GM18502 (cell line): ENCODE data around the gene RPLP1.
"Not testable (repeated sequence)": the region's sequence is repeated elsewhere in the genome, so short reads cannot be mapped to it uniquely, and the experiment has no call there.

Source experiments
- ATAC-seq: cut with Tn5 transposase; IDR thresholded peaks from one replicate; pipeline ENCODE4 v1.9.1; 2021; ENCODE audit warnings: mild to moderate bottlenecking; ENCODE audit not compliant: unreplicated experiment, poor library complexity

Gene RPLP1

GRCh38 chr15:69435985-69436384 is 16.6 kb upstream of the RPLP1 start:
- ATAC-seq: no peak

GRCh38 chr15:69436951-69437350 is 15.7 kb upstream of the RPLP1 start:
- ATAC-seq: no peak

- ATAC-seq: no peak
Measured at GRCh38 chr15:69439623-69440022, 13.0 kb upstream of the RPLP1 start.

- ATAC-seq: peak; percentile 43
Measured at GRCh38 chr15:69443032-69443611, 9.5 kb upstream of the RPLP1 start.

- no peak for ATAC-seq
Measured at GRCh38 chr15:69444686-69445085, 7.9 kb upstream of the RPLP1 start.

GRCh38 chr15:69446953-69447352 is 5.7 kb upstream of the RPLP1 start:
- no peak for ATAC-seq

GRCh38 chr15:69450221-69450620 is 2.4 kb upstream of the RPLP1 start:
- ATAC-seq: not testable (repeated sequence)

GRCh38 chr15:69450968-69451695 is 1.5 kb upstream of the RPLP1 start:
- ATAC-seq: no peak

- peak; percentile 35 for ATAC-seq
Measured at GRCh38 chr15:69451951-69452691, 497 bp upstream of the RPLP1 start.

- no peak for ATAC-seq
Measured at GRCh38 chr15:69454953-69455352, 2.3 kb downstream of the RPLP1 start.

GRCh38 chr15:69456208-69457166 is 3.9 kb downstream of the RPLP1 start:
- ATAC-seq: no peak

GRCh38 chr15:69457304-69458280 is 5.0 kb downstream of the RPLP1 start:
- no peak for ATAC-seq

GRCh38 chr15:69459066-69459465 is 6.4 kb downstream of the RPLP1 start:
- no peak for ATAC-seq

- ATAC-seq: no peak
Measured at GRCh38 chr15:69460481-69460880, 7.9 kb downstream of the RPLP1 start.

- ATAC-seq: no peak
Measured at GRCh38 chr15:69462030-69462492, 9.4 kb downstream of the RPLP1 start.

GRCh38 chr15:69462493-69463181 is 10.0 kb downstream of the RPLP1 start:
- peak; percentile 95 for ATAC-seq

- ATAC-seq: no peak
Measured at GRCh38 chr15:69463182-69463756, 10.7 kb downstream of the RPLP1 start.

GRCh38 chr15:69465253-69465652 is 12.6 kb downstream of the RPLP1 start:
- ATAC-seq: no peak
